Astrocyte of the spinal cord (primary cell): Measurements from ENCODE around the gene FPR3.
"Not testable (repeated sequence)": the region's sequence is repeated elsewhere in the genome, so short reads cannot be mapped to it uniquely, and the experiment has no call there.

ENCODE experiments used
- DNase-seq: peaks from one replicate; pipeline ENCODE4 v3.0.0; 2011; ENCODE audit warnings: low read depth, low spot score
- H3K4me3 ChIP-seq: 2 replicates; pipeline ENCODE4 v1.5.1; 2011; ENCODE audit warnings: low read depth, mild to moderate bottlenecking, low read length, moderate library complexity
- in situ Hi-C: cut with HindIII; loops from 2 replicates; pipeline ENCODE4 v1.10.0; 2017; ENCODE audit warnings: low sequenced_read_pairs
- TF ChIP-seq, protein P1 (sequence below): IDR thresholded peaks from 2 replicates; pipeline ENCODE4 v1.5.1; 2012; ENCODE audit warnings: low read depth, mild to moderate bottlenecking, low read length, inconsistent platforms

FPR3 gene

DNA sequence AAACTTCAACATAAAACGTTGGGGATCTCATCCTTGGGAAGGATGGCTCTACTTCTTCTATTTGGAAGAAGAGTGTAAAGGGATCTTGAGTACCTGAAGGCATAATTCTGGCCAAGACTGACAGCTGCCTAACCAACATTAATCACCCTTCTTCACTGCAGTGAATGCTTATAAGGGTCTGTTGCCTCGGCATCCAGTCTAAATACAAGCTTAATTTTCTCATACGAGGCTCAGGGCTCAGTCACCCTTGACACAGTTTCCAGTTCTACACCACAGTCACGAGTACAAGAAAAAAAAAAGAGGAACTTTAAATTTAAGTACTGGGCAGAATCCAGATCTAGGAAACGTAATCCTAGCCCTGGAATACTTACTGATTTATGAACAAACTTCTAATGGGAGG lies 9.0 kb downstream of the FPR3 start:
- in situ Hi-C loops = no loop called here
- no peak for DNase-seq

DNA sequence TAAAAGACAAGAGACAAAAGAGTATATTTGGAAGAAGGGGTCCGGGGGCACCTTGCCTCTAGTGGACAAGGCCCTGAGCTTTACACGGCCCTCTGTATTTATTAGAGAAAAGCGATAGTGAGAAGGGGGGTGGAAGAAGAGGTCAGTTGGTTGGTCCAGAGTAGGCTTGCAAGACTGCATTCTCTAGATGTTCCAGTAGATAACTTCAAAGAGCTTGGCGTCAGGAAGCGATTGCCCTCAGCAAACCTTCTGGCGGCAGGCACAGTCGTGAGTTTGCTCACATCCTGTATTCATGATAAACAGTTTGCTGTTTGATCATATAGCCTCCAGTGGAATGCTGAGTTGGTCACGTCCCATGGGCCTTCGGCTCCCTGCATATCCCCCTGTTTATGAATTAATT lies 9.8 kb downstream of the FPR3 start:
- in situ Hi-C loops, DNase-seq, H3K4me3 ChIP-seq: not testable (repeated sequence)

More for the DNA sequence above, 9.0 kb downstream of the FPR3 start:
- TF ChIP-seq, protein P1, sequence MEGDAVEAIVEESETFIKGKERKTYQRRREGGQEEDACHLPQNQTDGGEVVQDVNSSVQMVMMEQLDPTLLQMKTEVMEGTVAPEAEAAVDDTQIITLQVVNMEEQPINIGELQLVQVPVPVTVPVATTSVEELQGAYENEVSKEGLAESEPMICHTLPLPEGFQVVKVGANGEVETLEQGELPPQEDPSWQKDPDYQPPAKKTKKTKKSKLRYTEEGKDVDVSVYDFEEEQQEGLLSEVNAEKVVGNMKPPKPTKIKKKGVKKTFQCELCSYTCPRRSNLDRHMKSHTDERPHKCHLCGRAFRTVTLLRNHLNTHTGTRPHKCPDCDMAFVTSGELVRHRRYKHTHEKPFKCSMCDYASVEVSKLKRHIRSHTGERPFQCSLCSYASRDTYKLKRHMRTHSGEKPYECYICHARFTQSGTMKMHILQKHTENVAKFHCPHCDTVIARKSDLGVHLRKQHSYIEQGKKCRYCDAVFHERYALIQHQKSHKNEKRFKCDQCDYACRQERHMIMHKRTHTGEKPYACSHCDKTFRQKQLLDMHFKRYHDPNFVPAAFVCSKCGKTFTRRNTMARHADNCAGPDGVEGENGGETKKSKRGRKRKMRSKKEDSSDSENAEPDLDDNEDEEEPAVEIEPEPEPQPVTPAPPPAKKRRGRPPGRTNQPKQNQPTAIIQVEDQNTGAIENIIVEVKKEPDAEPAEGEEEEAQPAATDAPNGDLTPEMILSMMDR = no peak
- H3K4me3 ChIP-seq = no peak overlapping the region

DNA sequence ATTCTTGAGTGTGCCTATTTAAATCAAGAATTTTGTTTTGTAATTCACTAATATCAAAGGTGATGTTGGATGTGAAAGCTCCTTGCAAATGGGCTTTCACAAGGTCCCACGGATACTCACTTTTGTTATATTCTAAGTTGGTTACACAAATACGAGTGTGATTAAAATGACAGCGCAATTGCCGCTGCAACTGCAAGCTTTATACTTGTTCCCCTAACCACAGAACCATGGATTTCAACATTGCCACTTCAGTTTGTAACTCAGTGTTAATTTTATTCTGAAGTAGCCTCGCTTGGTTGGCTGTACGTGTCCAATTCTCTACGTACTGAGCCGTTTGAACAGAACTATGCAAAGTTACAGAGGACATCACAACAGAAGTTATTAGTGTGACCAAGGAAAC lies 10.4 kb downstream of the FPR3 start:
- H3K4me3 ChIP-seq, in situ Hi-C loops, DNase-seq: not testable (repeated sequence)

DNA sequence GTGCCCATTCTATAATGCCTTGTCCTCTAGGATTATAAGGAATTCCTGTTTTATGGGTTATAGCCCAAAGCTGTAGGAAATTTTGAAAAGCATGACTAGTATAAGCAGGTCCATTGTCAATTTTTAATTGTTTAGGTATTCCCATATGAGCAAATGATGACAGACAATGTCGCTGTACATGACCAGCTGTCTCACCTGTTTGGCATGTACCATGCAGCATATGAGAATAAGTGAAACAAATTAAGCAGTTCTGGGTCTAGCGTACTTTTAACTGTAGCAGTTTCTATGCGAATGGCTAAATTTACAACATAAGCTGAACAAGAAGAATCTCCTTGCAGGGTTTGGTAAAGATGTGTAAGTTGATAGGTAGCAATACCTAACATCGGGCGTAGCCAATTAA lies 11.6 kb downstream of the FPR3 start:
- in situ Hi-C loops, H3K4me3 ChIP-seq, DNase-seq: not testable (repeated sequence)

DNA sequence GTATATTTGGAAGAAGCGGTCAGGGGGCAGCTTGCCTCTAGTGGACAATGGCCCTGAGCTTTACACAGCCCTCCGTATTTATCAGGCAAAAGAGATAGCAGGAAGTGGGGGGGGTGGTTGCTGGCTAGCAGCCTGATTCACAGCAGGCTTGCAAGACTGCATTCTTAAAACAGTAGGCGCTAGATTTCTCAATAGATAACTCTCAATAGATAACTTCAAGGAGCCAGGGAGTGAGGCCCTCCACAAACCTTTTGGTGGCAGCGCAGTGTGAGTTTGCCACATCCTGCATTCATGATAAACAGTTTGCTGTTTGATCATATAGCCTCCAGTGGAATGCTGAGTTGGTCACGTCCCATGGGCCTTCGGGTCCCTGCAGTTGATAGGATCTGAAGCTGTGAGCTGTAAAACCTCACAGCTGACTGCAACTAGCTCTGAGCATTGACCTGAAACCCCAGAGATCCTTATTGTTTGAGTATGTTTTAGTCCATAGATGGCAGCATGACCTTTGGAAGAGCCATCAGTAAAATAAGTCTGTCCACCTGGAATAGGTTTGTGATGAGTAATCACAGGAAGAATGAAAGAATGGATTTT lies 12.2 kb downstream of the FPR3 start:
- H3K4me3 ChIP-seq = no peak overlapping the region
- TF ChIP-seq, protein P1 = no peak
- DNase-seq = peak; percentile 16
- in situ Hi-C loops = no loop called here

DNA sequence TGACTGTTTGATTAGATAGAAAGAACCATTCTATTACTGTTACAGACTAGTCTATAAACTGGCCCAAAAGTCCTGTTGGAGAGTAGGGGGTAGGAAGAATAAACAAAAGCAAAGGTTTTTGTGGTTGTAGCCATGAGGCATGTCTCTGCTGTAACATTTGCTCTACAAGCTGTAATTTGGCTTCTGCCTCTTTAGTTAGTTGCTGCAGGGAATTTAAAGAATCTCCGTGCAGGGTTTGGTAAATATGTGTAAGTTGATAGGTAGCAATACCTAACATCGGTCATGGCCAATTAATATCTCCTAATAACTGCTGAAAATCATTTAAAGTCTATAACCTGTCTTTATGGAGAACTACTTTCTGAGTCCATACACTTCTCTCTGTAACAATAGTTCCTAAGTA lies 13.0 kb downstream of the FPR3 start:
- TF ChIP-seq, protein P1 = no peak

DNA sequence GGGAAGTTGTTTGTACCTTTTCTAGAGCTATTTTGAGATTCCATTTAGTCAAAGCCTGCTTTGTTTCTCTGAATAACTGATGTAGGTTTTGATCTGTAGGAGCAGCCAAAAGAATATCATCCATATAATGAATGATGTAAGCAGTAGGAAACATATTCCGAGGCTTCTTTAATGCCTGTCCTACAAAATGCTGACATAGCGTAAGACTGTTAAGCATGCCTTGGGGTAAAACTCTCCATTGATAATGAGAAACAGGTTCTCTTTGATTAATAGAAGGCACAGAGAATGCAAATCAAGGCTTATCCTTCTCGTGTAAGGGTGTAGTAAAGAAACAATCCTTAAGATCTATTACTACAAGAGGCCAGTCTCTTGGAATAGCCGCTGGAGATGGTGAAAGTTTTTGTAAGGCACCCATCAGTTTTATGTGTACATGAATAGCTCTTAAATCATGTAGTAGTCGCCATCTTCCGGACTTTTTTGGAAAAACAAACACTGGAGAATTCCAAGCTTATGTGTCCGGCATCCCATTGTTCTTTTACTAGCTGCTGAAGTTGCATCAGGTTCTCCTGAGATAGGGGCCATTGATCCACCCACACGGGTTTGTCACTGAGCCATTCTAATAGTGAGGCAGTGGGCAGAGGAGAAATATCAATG lies 13.5 kb downstream of the FPR3 start:
- DNase-seq = peak; percentile 18
- in situ Hi-C loops = no loop called here
- TF ChIP-seq, protein P1 = no peak
- H3K4me3 ChIP-seq = no peak overlapping the region

More for the DNA sequence above, 13.0 kb downstream of the FPR3 start:
- H3K4me3 ChIP-seq = no peak overlapping the region
- in situ Hi-C loops = no loop called here
- DNase-seq = no peak

DNA sequence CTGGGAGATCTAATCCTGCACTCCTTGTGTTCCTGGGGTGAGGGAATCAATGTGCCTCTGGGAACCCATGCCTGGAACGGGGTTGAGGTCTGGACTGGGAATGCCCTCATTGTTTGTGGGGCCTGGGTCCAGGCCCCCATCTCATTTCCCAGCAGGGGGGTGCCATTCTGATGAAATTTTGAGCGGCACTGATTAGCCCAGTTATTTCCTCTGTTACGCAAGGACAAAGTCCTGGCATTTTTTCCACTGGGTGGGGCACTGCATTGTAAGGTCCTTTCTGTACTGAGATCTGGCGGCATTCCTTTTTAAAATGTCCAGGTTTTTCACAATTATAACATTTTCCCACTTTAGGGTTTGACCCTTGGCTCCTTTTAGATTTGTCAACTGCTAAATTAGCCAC lies 14.8 kb downstream of the FPR3 start:
- no peak for DNase-seq
- TF ChIP-seq, protein P1 = no peak
- in situ Hi-C loops = no loop called here
- H3K4me3 ChIP-seq = no peak overlapping the region
